ENCODE results near the gene CHADL. TPM values are rescaled to one million over a fixed set of nuclear protein-coding genes. Genes with fewer than 3 reads are reported as not detected.

Gene CHADL
- total and polyA plus RNA-seq, 12 donors, result 4.5 to 46.6 (median 10.6) TPM

DNA sequence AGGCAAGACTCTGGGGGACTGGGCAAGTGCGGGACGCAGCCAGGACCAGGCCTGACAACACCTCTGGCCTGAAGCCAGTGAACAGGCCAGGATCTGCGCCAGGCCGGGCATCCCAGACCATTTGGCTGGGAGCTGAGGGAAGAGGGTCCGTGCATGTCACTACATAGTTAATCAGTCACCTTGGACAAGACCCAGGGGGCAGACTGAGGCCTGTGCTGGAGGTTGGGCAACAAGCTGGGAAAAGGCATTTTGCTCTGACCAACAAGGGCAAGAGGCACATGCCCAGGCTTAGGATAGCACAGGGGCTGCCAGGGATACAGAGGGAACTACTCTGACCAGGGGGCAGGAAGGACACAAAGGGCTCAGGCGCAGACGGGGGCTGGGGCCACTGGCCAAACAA lies 7.0 kb upstream of the CHADL start:
- WGBS, 2 donors, result 64 to 67% methylated on average over 7 of the region's 7 CpGs
- no peaks in the 10 kb centered on the region for H3K9me3 ChIP-seq
- H3K36me3 ChIP-seq, result peaks cover 0 to 78% (median 33%) of the 10 kb centered on the region in 9 donors
- TF ChIP-seq, protein P1, sequence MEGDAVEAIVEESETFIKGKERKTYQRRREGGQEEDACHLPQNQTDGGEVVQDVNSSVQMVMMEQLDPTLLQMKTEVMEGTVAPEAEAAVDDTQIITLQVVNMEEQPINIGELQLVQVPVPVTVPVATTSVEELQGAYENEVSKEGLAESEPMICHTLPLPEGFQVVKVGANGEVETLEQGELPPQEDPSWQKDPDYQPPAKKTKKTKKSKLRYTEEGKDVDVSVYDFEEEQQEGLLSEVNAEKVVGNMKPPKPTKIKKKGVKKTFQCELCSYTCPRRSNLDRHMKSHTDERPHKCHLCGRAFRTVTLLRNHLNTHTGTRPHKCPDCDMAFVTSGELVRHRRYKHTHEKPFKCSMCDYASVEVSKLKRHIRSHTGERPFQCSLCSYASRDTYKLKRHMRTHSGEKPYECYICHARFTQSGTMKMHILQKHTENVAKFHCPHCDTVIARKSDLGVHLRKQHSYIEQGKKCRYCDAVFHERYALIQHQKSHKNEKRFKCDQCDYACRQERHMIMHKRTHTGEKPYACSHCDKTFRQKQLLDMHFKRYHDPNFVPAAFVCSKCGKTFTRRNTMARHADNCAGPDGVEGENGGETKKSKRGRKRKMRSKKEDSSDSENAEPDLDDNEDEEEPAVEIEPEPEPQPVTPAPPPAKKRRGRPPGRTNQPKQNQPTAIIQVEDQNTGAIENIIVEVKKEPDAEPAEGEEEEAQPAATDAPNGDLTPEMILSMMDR (IDR thresholded peaks at IDR 0.05), result no peak
- H3K4me3 ChIP-seq, result no peak overlapping the region
- intact Hi-C loops (cut with DNase I), result loop anchor here in 1 of 10 donors (10.0 kb wide), 1 partner anchor 57 kb away; the partner anchor contains the start of gene ZC3H7B
- DNase-seq (peak; percentile 61 to 72), ATAC-seq (peak; percentile 70 to 89 (median 78))
- H3K4me1 ChIP-seq, result peaks cover 0 to 16% (median 7%) of the 10 kb centered on the region in 9 donors
- peak overlapping the region in 8 of 10 donors; percentile 59 to 78 (median 74) for H3K27ac ChIP-seq
- no peaks in the 10 kb centered on the region for H3K27me3 ChIP-seq

DNA sequence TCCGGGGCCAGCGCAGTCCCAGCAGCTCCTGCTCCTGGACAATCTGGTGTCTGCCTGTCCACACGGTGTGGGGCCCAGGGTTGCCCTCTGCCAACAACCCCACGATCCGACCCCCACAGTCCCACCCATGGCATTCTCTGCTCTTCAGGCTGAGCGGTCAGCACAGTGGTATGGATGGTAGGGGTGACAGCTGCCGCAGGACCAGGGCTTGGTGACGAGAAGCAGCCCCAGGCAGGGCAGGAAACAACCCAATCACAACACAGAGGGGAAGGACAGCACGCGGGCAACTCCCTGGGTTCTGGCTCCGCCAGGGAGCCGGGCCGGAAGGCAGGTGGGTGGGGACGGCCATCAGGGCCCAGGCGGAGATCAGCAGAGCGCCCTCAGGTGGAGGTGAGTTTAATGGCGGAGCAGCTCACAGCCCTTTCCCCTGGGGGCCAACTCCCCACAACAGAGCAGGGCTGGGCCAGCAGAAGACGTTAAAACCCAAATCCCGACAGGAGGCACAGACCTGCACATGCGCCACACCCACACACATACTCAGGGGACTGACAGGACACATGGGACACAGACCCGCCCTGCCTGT lies 5.3 kb upstream of the CHADL start:
- WGBS, 2 donors, result 75 to 84% methylated on average over 21 of the region's 21 CpGs
- Histone ChIP-seq H3K36me3 (peaks cover 0 to 61% (median 24%) of the 10 kb centered on the region in 9 donors), H3K9me3 (no peaks in the 10 kb centered on the region), H3K4me3 (no peak overlapping the region), H3K27ac (no peak overlapping the region), H3K27me3 (no peaks in the 10 kb centered on the region), H3K4me1 (peaks cover 0 to 16% (median 7%) of the 10 kb centered on the region in 9 donors)
- no peak for DNase-seq
- intact Hi-C loops (cut with DNase I), result loop anchor here in 1 of 10 donors (10.0 kb wide), 1 partner anchor 59 kb away; the partner anchor contains the start of gene ZC3H7B
- TF ChIP-seq, protein P1 (IDR thresholded peaks at IDR 0.05), result peak in 1 of 9 donors; percentile 7
- ATAC-seq, result no peak

DNA sequence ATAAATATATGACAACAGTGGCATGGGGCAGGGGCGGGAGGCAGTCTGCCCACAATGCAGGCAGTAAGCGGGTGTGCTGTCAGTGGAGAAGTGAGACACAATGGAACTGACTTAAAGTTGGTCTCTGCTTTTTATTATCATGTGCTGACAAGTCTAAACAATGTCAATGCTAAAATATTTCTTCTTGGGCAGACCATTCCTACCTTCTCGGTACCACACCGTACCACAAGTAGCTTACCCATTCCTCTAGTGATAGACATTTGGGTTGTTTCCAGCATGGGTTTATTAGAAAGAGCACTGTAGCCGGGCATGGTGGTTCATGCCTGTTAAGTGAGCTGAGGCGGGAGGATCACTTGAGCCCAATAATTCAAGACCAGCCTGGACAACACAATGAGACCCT lies 2.6 kb upstream of the CHADL start:
- WGBS, 2 donors, result 46 to 73% methylated on average over 6 of the region's 6 CpGs
- TF ChIP-seq, protein P1 (IDR thresholded peaks at IDR 0.05), result no peak
- H3K4me1 ChIP-seq, result peaks cover 0 to 13% (median 2%) of the 10 kb centered on the region in 9 donors
- peak overlapping the region in 4 of 10 donors; percentile 4 to 36 (median 20) for H3K27ac ChIP-seq
- peaks cover 0 to 35% (median 0%) of the 10 kb centered on the region in 9 donors for H3K36me3 ChIP-seq
- H3K9me3 ChIP-seq, result no peaks in the 10 kb centered on the region
- intact Hi-C loops (cut with DNase I), result loop anchor here in 1 of 10 donors (10.0 kb wide), 1 partner anchor 61 kb away; the partner anchor contains the start of gene ZC3H7B
- H3K4me3 ChIP-seq, result no peak overlapping the region
- DNase-seq (no peak), ATAC-seq (no peak)
- no peaks in the 10 kb centered on the region for H3K27me3 ChIP-seq

DNA sequence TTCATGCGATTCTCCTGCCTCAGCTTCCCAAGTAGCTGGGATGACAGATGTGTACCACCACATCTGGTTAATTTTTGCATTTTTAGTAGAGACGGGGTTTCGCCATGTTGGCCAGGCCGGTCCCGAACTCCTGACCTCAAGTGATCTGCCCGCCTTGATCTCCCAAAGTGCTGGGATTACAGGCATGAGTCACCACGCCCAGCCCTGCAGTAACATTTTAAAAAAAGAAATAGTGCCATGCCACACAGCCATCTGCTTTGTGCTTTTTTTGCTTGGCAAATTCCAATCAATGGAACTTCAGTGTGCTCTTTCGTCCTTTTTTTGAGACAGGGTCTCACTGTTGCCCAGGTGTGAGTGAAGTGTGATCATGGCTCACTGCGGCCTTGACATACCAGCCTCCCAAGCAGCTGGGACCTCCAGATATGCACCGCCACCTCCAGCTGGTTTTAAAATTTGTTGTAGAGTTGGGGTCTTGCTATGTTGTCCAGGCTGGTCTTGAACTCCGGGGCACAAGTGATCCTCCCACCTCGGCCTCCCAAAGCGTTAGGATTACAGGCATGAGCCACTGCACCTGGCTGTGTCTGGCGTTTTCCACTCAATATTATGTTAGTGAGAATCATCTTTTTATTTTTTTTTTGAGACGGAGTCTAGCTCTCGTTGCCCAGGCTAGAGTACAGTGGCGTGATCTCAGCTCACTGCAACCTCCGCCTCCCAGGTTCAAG lies 1.8 kb upstream of the CHADL start:
- Histone ChIP-seq H3K4me3 (no peak overlapping the region), H3K9me3 (no peaks in the 10 kb centered on the region), H3K27ac (peak overlapping the region in 3 of 10 donors; percentile 4 to 25 (median 14)), H3K4me1 (peaks cover 0 to 12% (median 3%) of the 10 kb centered on the region in 9 donors), H3K27me3 (no peaks in the 10 kb centered on the region), H3K36me3 (peaks cover 0 to 27% (median 0%) of the 10 kb centered on the region in 9 donors)
- WGBS, 2 donors, result 85 to 94% methylated on average over 18 of the region's 18 CpGs
- ATAC-seq (no peak), DNase-seq (no peak)
- TF ChIP-seq, protein P1 (IDR thresholded peaks at IDR 0.05), result no peak
- intact Hi-C loops (cut with DNase I), result loop anchor here in 1 of 10 donors (10.0 kb wide), 1 partner anchor 62 kb away; the partner anchor contains the start of gene ZC3H7B

Data from heart right ventricle (tissue), 16 donors.